ENCODE data around the gene ATP8A1. TPM values are rescaled to one million over a fixed set of nuclear protein-coding genes. Genes with fewer than 3 reads are reported as not detected.
A peak's percentile ranks its signal among the peaks of the same experiment; 100 is the strongest.

ATP8A1 gene
- total and polyA plus RNA-seq, 12 donors = 14.4 to 58.3 (median 27.7) TPM

DNA sequence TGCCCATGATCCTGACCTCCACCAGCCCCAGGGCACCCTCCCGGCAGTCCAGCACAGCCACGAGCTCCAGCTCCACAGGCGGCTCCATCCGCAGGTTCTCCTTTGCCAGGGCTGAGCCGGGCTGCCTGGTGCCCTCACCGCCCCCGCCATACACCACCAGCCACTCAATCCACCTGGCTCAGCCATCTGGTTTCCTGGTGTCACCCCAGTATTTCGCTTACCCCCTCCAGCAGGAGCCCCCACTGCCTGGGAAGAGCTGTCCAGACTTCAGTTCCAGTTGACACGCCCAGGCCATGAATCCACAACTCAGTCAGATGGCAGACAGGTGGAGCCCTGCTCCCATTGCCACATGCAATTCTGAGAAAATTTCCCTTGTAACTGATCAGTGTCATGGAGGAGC is 255.7 kb downstream of the ATP8A1 start:
- no peak for DNase-seq
- H3K36me3 ChIP-seq (replicated peaks in 1 of 2) = no peaks in the 10 kb centered on the region
- TF ChIP-seq POLR2A (IDR thresholded peaks at IDR 0.05) = no peak
- TF ChIP-seq, protein P1, sequence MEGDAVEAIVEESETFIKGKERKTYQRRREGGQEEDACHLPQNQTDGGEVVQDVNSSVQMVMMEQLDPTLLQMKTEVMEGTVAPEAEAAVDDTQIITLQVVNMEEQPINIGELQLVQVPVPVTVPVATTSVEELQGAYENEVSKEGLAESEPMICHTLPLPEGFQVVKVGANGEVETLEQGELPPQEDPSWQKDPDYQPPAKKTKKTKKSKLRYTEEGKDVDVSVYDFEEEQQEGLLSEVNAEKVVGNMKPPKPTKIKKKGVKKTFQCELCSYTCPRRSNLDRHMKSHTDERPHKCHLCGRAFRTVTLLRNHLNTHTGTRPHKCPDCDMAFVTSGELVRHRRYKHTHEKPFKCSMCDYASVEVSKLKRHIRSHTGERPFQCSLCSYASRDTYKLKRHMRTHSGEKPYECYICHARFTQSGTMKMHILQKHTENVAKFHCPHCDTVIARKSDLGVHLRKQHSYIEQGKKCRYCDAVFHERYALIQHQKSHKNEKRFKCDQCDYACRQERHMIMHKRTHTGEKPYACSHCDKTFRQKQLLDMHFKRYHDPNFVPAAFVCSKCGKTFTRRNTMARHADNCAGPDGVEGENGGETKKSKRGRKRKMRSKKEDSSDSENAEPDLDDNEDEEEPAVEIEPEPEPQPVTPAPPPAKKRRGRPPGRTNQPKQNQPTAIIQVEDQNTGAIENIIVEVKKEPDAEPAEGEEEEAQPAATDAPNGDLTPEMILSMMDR (IDR thresholded peaks at IDR 0.05) = no peak
- peaks cover 16 to 25% of the 10 kb centered on the region in 2 donors for H3K4me1 ChIP-seq (replicated peaks in 1 of 2)
- no peak overlapping the region for H3K27ac ChIP-seq
- peaks cover 32% of the 10 kb centered on the region for H3K27me3 ChIP-seq
- 74 to 91% (median 86%) methylated on average over 5 to 9 of the region's 9 CpGs for WGBS, 4 donors
- H3K9me3 ChIP-seq (replicated peaks in 1 of 3) = no peaks in the 10 kb centered on the region
- intact Hi-C loops (cut with DNase I) = no loop called here
- H3K4me3 ChIP-seq = no peak overlapping the region

DNA sequence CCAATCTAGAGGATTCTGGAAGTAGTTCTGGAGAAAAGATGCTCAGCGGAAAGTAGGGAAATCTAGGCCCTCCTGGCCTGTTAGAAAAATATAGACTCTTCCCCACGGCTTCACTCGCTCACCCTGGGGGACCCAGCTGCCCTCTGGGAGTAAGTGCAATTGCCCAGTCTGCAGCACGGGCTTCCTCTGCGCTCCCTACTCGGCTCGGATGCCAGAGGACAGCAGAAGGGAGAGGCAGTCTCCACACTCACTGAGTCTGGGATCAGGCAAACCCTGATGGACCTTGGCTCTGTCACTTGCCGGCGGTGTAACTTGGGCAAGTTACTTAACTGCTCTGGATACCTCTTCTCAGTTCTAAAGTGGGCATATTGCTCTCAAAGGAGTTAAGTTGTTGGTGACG is 257.5 kb downstream of the ATP8A1 start:
- intact Hi-C loops (cut with DNase I) = no loop called here
- peak overlapping the region in 1 of 4 donors; percentile 63 for H3K4me3 ChIP-seq
- 52 to 63% (median 57%) methylated on average over 7 to 10 of the region's 10 CpGs for WGBS, 4 donors
- H3K4me1 ChIP-seq (replicated peaks in 1 of 2) = peaks cover 16 to 25% of the 10 kb centered on the region in 2 donors
- H3K9me3 ChIP-seq (replicated peaks in 1 of 3) = no peaks in the 10 kb centered on the region
- H3K27ac ChIP-seq = no peak overlapping the region
- DNase-seq = no peak
- TF ChIP-seq, protein P1 (IDR thresholded peaks at IDR 0.05) = no peak
- TF ChIP-seq POLR2A (IDR thresholded peaks at IDR 0.05) = no peak
- peaks cover 38% of the 10 kb centered on the region for H3K27me3 ChIP-seq
- no peaks in the 10 kb centered on the region for H3K36me3 ChIP-seq (replicated peaks in 1 of 2)

DNA sequence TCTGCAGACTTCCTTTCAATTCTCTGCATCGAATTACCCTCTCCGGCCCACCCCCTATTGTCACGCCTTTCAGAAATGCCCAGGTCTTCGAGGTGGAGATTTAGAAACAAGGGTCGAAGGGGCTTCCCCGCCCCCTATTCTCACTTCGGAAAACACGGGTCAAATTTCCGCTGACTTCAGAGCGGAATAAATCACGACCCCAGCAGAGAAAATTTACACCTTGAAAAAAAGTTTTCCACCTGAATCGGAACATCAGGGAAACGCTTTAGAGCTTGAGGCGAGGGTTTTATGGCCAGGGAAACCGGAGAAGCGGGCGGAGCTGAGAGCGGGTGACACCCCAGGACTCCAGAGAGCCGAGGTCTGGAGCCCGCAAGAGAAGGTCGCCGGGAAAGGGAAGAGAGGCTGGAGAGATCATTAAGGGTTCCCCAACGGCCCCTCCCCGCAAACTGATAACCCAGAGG is 258.0 kb downstream of the ATP8A1 start:
- Histone ChIP-seq H3K27ac (no peak overlapping the region), H3K4me3 (peak overlapping the region in 1 of 4 donors; percentile 63), H3K9me3 (replicated peaks in 1 of 3) (no peaks in the 10 kb centered on the region), H3K36me3 (replicated peaks in 1 of 2) (no peaks in the 10 kb centered on the region), H3K4me1 (replicated peaks in 1 of 2) (peaks cover 16 to 25% of the 10 kb centered on the region in 2 donors), H3K27me3 (peaks cover 38% of the 10 kb centered on the region)
- TF ChIP-seq POLR2A (IDR thresholded peaks at IDR 0.05) = no peak
- TF ChIP-seq, protein P1 (IDR thresholded peaks at IDR 0.05) = no peak
- WGBS, 4 donors = 11 to 15% (median 11%) methylated on average over 24 of the region's 24 CpGs
- DNase-seq = no peak
- intact Hi-C loops (cut with DNase I) = no loop called here

DNA sequence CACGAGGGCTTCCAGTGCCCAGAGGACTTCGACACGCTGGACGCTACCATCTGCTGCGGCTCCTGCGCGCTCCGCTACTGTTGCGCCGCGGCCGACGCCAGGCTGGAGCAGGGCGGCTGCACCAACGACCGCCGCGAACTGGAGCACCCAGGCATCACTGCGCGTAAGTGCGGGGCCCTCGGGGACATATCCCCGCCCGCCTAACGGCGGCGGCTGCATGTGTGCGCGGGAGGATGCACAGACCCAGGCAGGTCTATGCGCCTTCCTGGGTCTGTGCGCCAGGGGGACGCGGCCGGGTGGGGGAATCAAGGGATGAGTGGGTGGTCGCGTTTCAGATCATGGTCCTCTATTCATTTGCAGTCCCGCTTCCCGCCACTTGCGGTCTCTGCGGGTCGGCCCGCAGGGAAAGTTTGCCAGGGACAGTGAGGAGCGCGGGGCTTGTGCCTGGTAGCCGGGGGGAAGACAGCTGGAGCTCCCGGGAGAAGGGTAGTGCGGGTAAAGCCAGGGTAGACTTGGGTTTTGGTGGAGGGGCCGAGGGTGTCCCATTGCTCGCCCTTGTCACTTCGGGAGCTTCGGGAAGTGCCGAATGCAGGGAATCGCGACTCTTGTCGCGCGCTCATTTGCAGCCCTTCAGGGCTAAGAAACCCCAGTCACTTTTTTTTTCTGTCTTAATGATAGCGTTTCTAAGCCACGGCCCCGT is 258.6 kb downstream of the ATP8A1 start:
- Histone ChIP-seq H3K36me3 (replicated peaks in 1 of 2) (no peaks in the 10 kb centered on the region), H3K4me1 (replicated peaks in 1 of 2) (peaks cover 16 to 25% of the 10 kb centered on the region in 2 donors), H3K9me3 (replicated peaks in 1 of 3) (no peaks in the 10 kb centered on the region), H3K27me3 (peaks cover 38% of the 10 kb centered on the region), H3K4me3 (peak overlapping the region in 2 of 4 donors; percentile 21 to 63), H3K27ac (no peak overlapping the region)
- intact Hi-C loops (cut with DNase I) = no loop called here
- WGBS, 4 donors = 1 to 3% (median 1%) methylated on average over 23 to 60 of the region's 60 CpGs
- DNase-seq = peak in 1 of 7 donors; percentile 10
- TF ChIP-seq POLR2A (IDR thresholded peaks at IDR 0.05) = no peak
- TF ChIP-seq, protein P1 (IDR thresholded peaks at IDR 0.05) = no peak

Measured in adrenal gland (tissue), 12 donors.